ENCODE results near the gene SMARCAD1. TPM values are rescaled to one million over a fixed set of nuclear protein-coding genes. Genes with fewer than 3 reads are reported as not detected.

SMARCAD1 gene
- total RNA-seq, 1 donor from 2014 or later: 30.5 TPM

GRCh38 chr4:94211861-94212260 is 4.2 kb downstream of the SMARCAD1 start:
- peaks cover 35% of the 10 kb centered on the region for H3K4me1 Mint-ChIP-seq
- no peak for DNase-seq
- ChIA-PET POLR2A (interaction anchor here (0.6 kb wide), 1 partner anchor 41 kb away, joined by 3 read pairs; no protein-coding TSS in a partner anchor), CTCF (no interaction called here)
- no peaks in the 10 kb centered on the region for H3K9me3 Mint-ChIP-seq
- H3K27me3 Mint-ChIP-seq: no peaks in the 10 kb centered on the region
- TF ChIP-seq, protein P1, sequence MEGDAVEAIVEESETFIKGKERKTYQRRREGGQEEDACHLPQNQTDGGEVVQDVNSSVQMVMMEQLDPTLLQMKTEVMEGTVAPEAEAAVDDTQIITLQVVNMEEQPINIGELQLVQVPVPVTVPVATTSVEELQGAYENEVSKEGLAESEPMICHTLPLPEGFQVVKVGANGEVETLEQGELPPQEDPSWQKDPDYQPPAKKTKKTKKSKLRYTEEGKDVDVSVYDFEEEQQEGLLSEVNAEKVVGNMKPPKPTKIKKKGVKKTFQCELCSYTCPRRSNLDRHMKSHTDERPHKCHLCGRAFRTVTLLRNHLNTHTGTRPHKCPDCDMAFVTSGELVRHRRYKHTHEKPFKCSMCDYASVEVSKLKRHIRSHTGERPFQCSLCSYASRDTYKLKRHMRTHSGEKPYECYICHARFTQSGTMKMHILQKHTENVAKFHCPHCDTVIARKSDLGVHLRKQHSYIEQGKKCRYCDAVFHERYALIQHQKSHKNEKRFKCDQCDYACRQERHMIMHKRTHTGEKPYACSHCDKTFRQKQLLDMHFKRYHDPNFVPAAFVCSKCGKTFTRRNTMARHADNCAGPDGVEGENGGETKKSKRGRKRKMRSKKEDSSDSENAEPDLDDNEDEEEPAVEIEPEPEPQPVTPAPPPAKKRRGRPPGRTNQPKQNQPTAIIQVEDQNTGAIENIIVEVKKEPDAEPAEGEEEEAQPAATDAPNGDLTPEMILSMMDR (IDR thresholded peaks at IDR 0.05): no peak
- H3K4me3 Mint-ChIP-seq: no peak overlapping the region
- ATAC-seq (ENCODE audit: low read depth): no peak
- H3K36me3 Mint-ChIP-seq (ENCODE audit: low read depth): peaks cover 67% of the 10 kb centered on the region
- H3K27ac Mint-ChIP-seq: no peak overlapping the region
- intact Hi-C loops (cut with micrococcal nuclease): no loop called here

DNA sequence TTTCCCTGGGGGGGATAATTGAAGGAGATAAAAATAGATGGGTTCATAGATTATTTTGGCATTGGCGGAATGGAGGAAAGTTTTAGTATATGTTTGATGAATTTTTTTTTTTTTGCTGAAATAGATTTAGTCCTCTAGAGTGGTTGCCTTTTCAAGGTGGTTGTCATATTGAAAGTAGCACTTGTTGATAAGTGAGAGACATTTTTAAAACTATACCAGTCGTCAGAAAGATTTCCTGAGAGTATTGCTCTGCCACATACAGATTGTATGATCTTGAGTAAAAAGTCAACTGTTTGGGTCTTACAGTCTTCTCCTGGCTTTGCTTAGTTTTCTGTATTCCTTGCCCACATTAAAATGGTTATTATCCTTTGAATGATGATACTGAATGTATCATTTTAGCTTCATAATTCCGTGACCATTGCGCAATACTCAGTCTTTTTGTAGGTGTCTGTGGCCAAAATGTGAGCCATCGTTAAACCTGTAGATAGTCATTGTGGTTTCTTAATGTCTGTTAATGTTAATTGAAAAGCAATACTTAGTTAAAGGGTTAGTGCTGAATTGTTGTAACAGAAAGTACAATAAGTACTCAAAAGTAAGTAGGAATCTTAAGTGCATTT is 7.1 kb downstream of the SMARCAD1 start:
- intact Hi-C loops (cut with micrococcal nuclease): no loop called here
- Mint-ChIP-seq H3K4me1 (peaks cover 18% of the 10 kb centered on the region), H3K36me3 (ENCODE audit: low read depth) (peaks cover 72% of the 10 kb centered on the region), H3K9me3 (no peaks in the 10 kb centered on the region), H3K27me3 (no peaks in the 10 kb centered on the region), H3K4me3 (no peak overlapping the region), H3K27ac (no peak overlapping the region)
- CTCF ChIA-PET: no interaction called here
- ATAC-seq (ENCODE audit: low read depth): no peak
- TF ChIP-seq, protein P1 (IDR thresholded peaks at IDR 0.05): no peak
- POLR2A ChIA-PET: no interaction called here
- no peak for DNase-seq

DNA sequence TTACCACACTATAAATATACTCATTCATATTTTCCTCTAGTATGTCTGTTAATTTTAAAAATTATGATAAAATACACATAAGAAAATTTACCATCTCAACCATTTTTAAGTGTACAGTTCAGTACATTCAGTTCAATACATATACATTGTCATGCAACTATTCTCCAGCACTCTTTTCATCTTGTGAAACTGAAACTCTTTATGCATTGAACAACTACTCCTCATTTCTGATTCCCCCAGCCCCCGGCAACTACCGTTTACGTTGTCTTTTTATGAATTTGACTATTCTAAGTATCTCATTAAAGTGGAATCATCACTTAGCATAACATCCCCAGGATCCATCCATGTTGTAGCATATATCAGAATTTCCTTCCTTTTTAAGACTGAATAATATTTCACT is 8.7 kb downstream of the SMARCAD1 start:
- intact Hi-C loops (cut with micrococcal nuclease): no loop called here
- no peak overlapping the region for H3K4me3 Mint-ChIP-seq
- TF ChIP-seq, protein P1 (IDR thresholded peaks at IDR 0.05): no peak
- no peak for DNase-seq
- no peak for ATAC-seq (ENCODE audit: low read depth)
- H3K36me3 Mint-ChIP-seq (ENCODE audit: low read depth): peaks cover 70% of the 10 kb centered on the region
- H3K4me1 Mint-ChIP-seq: peaks cover 12% of the 10 kb centered on the region
- H3K9me3 Mint-ChIP-seq: no peaks in the 10 kb centered on the region
- ChIA-PET POLR2A (no interaction called here), CTCF (no interaction called here)
- H3K27me3 Mint-ChIP-seq: no peaks in the 10 kb centered on the region
- no peak overlapping the region for H3K27ac Mint-ChIP-seq

DNA sequence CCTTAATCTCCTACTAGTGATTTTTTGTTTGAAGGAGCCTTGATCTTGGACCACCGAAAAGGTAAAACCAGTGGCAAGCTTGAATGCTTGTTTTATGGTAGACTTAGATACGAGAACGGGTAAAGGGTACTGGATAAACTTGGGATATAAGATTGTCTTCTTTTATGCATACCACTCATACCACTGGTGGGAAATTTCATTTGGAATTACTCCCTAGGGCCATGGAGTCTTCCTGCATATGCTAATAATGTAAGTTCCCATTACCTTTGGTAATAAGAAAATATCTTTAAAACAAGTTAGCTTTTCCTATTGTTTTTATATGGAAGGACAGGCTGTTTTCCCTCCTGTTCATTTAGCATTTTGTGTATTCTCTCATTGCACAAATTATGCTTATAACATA is 11.7 kb downstream of the SMARCAD1 start:
- Mint-ChIP-seq H3K27me3 (no peaks in the 10 kb centered on the region), H3K27ac (no peak overlapping the region), H3K36me3 (ENCODE audit: low read depth) (peaks cover 54% of the 10 kb centered on the region), H3K9me3 (no peaks in the 10 kb centered on the region), H3K4me3 (no peak overlapping the region), H3K4me1 (peaks cover 8% of the 10 kb centered on the region)
- ChIA-PET POLR2A (no interaction called here), CTCF (no interaction called here)
- TF ChIP-seq, protein P1 (IDR thresholded peaks at IDR 0.05): no peak
- intact Hi-C loops (cut with micrococcal nuclease): no loop called here
- ATAC-seq (ENCODE audit: low read depth): no peak
- DNase-seq: no peak

DNA sequence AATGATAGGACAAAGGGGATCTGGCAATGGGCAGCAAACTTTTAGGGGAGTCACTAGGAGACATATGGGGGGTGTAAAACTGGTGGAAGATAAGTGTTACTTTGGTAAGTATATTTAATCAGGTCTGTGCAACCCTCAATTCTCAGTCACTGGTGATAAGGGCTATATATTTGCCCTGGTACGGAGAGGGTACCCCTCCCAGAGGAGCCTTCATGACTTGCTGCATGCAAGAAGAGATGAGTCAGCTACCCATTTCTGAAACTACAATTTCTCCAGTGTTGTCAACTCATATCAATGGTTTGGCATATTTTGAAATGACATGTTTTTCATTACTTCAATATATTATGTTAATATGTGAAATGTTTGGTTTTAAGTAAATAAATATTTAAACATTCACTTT is 14.3 kb downstream of the SMARCAD1 start:
- ATAC-seq (ENCODE audit: low read depth): no peak
- H3K4me3 Mint-ChIP-seq: no peak overlapping the region
- H3K27ac Mint-ChIP-seq: no peak overlapping the region
- no peaks in the 10 kb centered on the region for H3K9me3 Mint-ChIP-seq
- CTCF ChIA-PET: no interaction called here
- H3K4me1 Mint-ChIP-seq: peaks cover 19% of the 10 kb centered on the region
- TF ChIP-seq, protein P1 (IDR thresholded peaks at IDR 0.05): no peak
- no peak for DNase-seq
- H3K36me3 Mint-ChIP-seq (ENCODE audit: low read depth): peaks cover 49% of the 10 kb centered on the region
- H3K27me3 Mint-ChIP-seq: no peaks in the 10 kb centered on the region
- POLR2A ChIA-PET: interaction anchor here (0.6 kb wide), 1 partner anchor 9 kb away, joined by 3 read pairs; no protein-coding TSS in a partner anchor
- intact Hi-C loops (cut with micrococcal nuclease): no loop called here
